GM21786 (cell line): ENCODE data around the gene PC.

ENCODE experiments used
- ATAC-seq: cut with Tn5 transposase; IDR thresholded peaks from one replicate; pipeline ENCODE4 v1.9.1; 2021; ENCODE audit not compliant: unreplicated experiment

The PC gene

GRCh38 chr11:66958956-66959274, 732 bp upstream of the PC start:
- ATAC-seq: no peak

GRCh38 chr11:66957971-66958231, 282 bp downstream of the PC start:
- peak; percentile 19 for ATAC-seq

- no peak for ATAC-seq
Observed at GRCh38 chr11:66956689-66957290, 1.4 kb downstream of the PC start.

- no peak for ATAC-seq
Observed at GRCh38 chr11:66953081-66953833, 4.9 kb downstream of the PC start.

GRCh38 chr11:66951927-66952337, 6.3 kb downstream of the PC start:
- ATAC-seq: no peak

- no peak for ATAC-seq
Observed at GRCh38 chr11:66951135-66951534, 7.0 kb downstream of the PC start.

GRCh38 chr11:66950112-66950535, 8.1 kb downstream of the PC start:
- no peak for ATAC-seq

GRCh38 chr11:66938582-66939135, 19.5 kb downstream of the PC start:
- ATAC-seq: no peak

- no peak for ATAC-seq
Observed at GRCh38 chr11:66937193-66937733, 20.9 kb downstream of the PC start.

- ATAC-seq: no peak
Observed at GRCh38 chr11:66936311-66936711, 21.9 kb downstream of the PC start.

GRCh38 chr11:66934950-66935779, 23.0 kb downstream of the PC start:
- no peak for ATAC-seq

- ATAC-seq: no peak
Observed at GRCh38 chr11:66933531-66933930, 24.7 kb downstream of the PC start.

GRCh38 chr11:66932543-66932942, 25.6 kb downstream of the PC start:
- ATAC-seq: no peak

GRCh38 chr11:66929753-66930152, 28.4 kb downstream of the PC start:
- no peak for ATAC-seq

GRCh38 chr11:66924272-66924671, 33.9 kb downstream of the PC start:
- no peak for ATAC-seq

- no peak for ATAC-seq
Observed at GRCh38 chr11:66922551-66922950, 35.6 kb downstream of the PC start.

- ATAC-seq: no peak
Observed at GRCh38 chr11:66920978-66921784, 37.0 kb downstream of the PC start.

GRCh38 chr11:66919923-66920322, 38.3 kb downstream of the PC start:
- no peak for ATAC-seq

GRCh38 chr11:66918741-66919140, 39.4 kb downstream of the PC start:
- ATAC-seq: no peak

GRCh38 chr11:66915866-66916265, 42.3 kb downstream of the PC start:
- no peak for ATAC-seq
